Measurements from ENCODE around the gene OXNAD1. TPM values are rescaled to one million over a fixed set of nuclear protein-coding genes. Genes with fewer than 3 reads are reported as not detected.

OXNAD1 gene
- total and polyA plus RNA-seq, 10 of the 15 experiments (the other 5 are each of a cell fraction or from before 2014, with no cell fraction given), result 5.6 to 27.8 (median 16.2) TPM

GRCh38 chr3:16251316-16252085, 13.5 kb upstream of the OXNAD1 start (continued):
- TF ChIP-seq SIX5 (IDR thresholded peaks at IDR 0.05; ENCODE audit: low read depth, low read length, severe bottlenecking) (no peak), SMAD5 (IDR thresholded peaks at IDR 0.05; ENCODE audit: low read depth) (no peak), ZNF592 (IDR thresholded peaks at IDR 0.05) (no peak)

GRCh38 chr3:16252243-16252978, 12.6 kb upstream of the OXNAD1 start:
- Histone ChIP-seq H3K9ac (ENCODE audit: control insufficient read depth, insufficient read depth, low read length) (no peak overlapping the region), H3K27me3 (replicated peaks in 1 of 2; ENCODE audit: control insufficient read depth in 2 of 2, insufficient read depth in 2 of 2, low read length in 1 of 2) (no peaks in the 10 kb centered on the region), H3K4me3 (no peak overlapping the region), H3K36me3 (ENCODE audit: control insufficient read depth in 2 of 2, insufficient read depth in 2 of 2, low read length in 1 of 2) (no peaks in the 10 kb centered on the region), H4K20me1 (ENCODE audit: control insufficient read depth, insufficient read depth) (no peaks in the 10 kb centered on the region), H3K9me3 (replicated peaks; ENCODE audit: control insufficient read depth, insufficient read depth, low read length) (no peaks in the 10 kb centered on the region), H3K4me2 (ENCODE audit: control insufficient read depth, insufficient read depth) (peak overlapping the region; percentile 20; the same call in 1 of the 2 replicates), H3K27ac (ENCODE audit: control insufficient read depth, insufficient read depth) (no peak overlapping the region), H3K4me1 (ENCODE audit: control insufficient read depth, insufficient read depth, low read length) (peaks cover 13% of the 10 kb centered on the region), H3K79me2 (ENCODE audit: control insufficient read depth, insufficient read depth, low read length) (no peaks in the 10 kb centered on the region), H2AFZ (ENCODE audit: control insufficient read depth, low read depth, low read length) (no peak overlapping the region)
- DNase-seq (ENCODE audit: low read depth, low spot score) (peak; percentile 32), FAIRE-seq (no peak), ATAC-seq (peak; percentile 51)
- under 1% methylated on average over 7 of the region's 7 CpGs for WGBS (ENCODE audit: insufficient coverage, insufficient replicate concordance, low lambda C conversion rate, missing lambda C conversion rate)
- SMC1A ChIA-PET (ENCODE audit: uncharacterized antibody, unreplicated experiment), result interaction anchor here (0.7 to 5.7 kb wide), 8 partner anchors 8 to 526 kb away, joined by 3 to 43 read pairs (median 3); partner anchors contain the start of genes DPH3 and OXNAD1
- RAD21 ChIA-PET (ENCODE audit: unreplicated experiment), result interaction anchor here (0.7 to 1.5 kb wide), 10 partner anchors 9 to 456 kb away, joined by 3 to 8 read pairs (median 4); partner anchors contain the start of genes DPH3 and OXNAD1
- BruUV-seq (replicated peaks), result no TSS peak
- intact Hi-C loops (cut with micrococcal nuclease; ENCODE audit: unreplicated experiment), result no loop called here
- in situ Hi-C loops (cut with MboI), result no loop called here
- CTCF ChIA-PET, result interaction anchor here (0.6 to 2.8 kb wide), 10 partner anchors 9 to 1924 kb away, joined by 3 to 22 read pairs (median 4); partner anchors contain the start of genes DPH3 and OXNAD1
- POLR2A ChIA-PET, result interaction anchor here (0.6 to 1.3 kb wide), 4 partner anchors 12 to 1047 kb away, joined by 3 to 15 read pairs (median 4); partner anchors contain the start of genes DPH3 and OXNAD1
- TF ChIP-seq REST (IDR thresholded peaks at IDR 0.05; ENCODE audit: low read depth, low read length) (no peak), MEF2B (IDR thresholded peaks at IDR 0.05; ENCODE audit: partially characterized antibody, poor library complexity, severe bottlenecking) (peak; percentile 77), CBFB (IDR thresholded peaks at IDR 0.05; ENCODE audit: low read depth) (no peak), STAT3 (IDR thresholded peaks at IDR 0.05; ENCODE audit: low read depth, low read length) (no peak), WRNIP1 (IDR thresholded peaks at IDR 0.05; ENCODE audit: borderline replicate concordance, low read depth, low read length) (no peak)
